ENCODE measurements around the gene PHF23.

DNA sequence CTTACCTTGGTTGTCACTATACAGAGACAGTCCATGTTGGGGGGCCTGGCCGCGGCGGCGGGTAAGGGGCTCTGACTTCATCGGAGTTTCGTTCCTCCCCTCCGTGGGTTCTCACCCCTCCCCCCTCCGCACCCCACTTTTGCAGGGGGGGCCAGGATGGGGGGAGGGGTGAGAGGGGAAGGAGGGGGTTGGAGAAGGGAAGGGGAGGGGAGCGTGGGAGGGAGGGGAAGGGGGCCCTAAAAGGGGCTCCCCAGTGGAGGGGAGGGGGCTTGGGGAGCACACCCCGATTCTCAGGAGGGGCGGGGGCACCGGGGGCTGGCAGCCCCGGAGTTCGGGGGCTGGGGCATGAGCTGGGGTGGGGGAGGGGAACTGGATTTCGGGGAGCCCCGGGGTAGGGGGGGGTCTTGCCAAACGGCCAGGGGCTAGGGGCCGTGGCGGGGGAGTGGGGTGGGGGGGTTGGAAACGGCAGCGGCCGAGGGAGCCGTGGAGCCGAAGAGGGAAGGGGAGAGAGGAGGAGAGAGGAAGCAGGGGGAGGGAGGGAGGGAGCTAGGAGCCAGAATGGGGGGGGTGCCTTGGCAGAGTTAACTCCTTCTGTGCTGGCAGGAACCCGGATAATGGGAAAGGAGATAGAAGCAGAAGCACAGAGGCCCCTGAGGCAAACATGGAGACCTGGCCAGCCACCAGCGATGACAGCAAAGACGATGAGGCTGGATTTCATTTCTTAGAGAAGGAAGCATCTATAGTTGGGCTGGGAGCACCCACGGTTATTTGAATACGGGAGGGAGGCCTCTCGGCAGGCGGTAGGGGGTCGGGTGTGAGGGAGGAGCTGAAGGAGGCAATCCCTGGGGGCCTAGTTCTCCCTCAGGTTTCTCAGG lies 21.9 kb downstream of the PHF23 start:
- TF ChIP-seq TAF1 (IDR thresholded peaks at IDR 0.05; ENCODE audit: borderline replicate concordance, insufficient read depth, low read length) (no peak), POLR2AphosphoS5 (IDR thresholded peaks at IDR 0.05; ENCODE audit: low read depth, low read length) (no peak), SIN3A (IDR thresholded peaks at IDR 0.05; ENCODE audit: borderline replicate concordance, insufficient read depth, low read length) (no peak)
- TF ChIP-seq, protein P1, sequence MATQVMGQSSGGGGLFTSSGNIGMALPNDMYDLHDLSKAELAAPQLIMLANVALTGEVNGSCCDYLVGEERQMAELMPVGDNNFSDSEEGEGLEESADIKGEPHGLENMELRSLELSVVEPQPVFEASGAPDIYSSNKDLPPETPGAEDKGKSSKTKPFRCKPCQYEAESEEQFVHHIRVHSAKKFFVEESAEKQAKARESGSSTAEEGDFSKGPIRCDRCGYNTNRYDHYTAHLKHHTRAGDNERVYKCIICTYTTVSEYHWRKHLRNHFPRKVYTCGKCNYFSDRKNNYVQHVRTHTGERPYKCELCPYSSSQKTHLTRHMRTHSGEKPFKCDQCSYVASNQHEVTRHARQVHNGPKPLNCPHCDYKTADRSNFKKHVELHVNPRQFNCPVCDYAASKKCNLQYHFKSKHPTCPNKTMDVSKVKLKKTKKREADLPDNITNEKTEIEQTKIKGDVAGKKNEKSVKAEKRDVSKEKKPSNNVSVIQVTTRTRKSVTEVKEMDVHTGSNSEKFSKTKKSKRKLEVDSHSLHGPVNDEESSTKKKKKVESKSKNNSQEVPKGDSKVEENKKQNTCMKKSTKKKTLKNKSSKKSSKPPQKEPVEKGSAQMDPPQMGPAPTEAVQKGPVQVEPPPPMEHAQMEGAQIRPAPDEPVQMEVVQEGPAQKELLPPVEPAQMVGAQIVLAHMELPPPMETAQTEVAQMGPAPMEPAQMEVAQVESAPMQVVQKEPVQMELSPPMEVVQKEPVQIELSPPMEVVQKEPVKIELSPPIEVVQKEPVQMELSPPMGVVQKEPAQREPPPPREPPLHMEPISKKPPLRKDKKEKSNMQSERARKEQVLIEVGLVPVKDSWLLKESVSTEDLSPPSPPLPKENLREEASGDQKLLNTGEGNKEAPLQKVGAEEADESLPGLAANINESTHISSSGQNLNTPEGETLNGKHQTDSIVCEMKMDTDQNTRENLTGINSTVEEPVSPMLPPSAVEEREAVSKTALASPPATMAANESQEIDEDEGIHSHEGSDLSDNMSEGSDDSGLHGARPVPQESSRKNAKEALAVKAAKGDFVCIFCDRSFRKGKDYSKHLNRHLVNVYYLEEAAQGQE (IDR thresholded peaks at IDR 0.05; ENCODE audit: insufficient read depth in 1 of 2, low read depth in 2 of 2, low read length in 2 of 2): no peak

Measured in PFSK-1 (cell line).